Fibroblast of lung (primary cell): ENCODE measurements around the gene GGA3. TPM values are rescaled to one million over a fixed set of nuclear protein-coding genes. Genes with fewer than 3 reads are reported as not detected.

Experiments used
- DNase-seq, 2 donors: peaks; one replicate each; pipeline versions ENCODE4 v3.0.0 to v3.0.0-alpha.2; 2010; ENCODE audit warnings: low read depth in 2 of 2
- H2AFZ ChIP-seq: 2 replicates; pipeline ENCODE4 v1.5.1; 2012; ENCODE audit warnings: low read length, control low read depth, inconsistent platforms
- H3K27ac ChIP-seq: 2 replicates; pipeline ENCODE4 v1.5.1; 2011; ENCODE audit warnings: low read length, control low read depth; ENCODE audit not compliant: insufficient read depth
- H3K27me3 ChIP-seq: 2 replicates; pipeline ENCODE4 v1.5.1; 2011; ENCODE audit warnings: mild to moderate bottlenecking, low read length; ENCODE audit not compliant: control insufficient read depth, insufficient read depth
- H3K36me3 ChIP-seq: 2 replicates; pipeline ENCODE4 v1.5.1; 2011; ENCODE audit warnings: low read length; ENCODE audit not compliant: control insufficient read depth, insufficient read depth
- H3K4me1 ChIP-seq: 2 replicates; pipeline ENCODE4 v1.5.1; 2011; ENCODE audit warnings: low read length; ENCODE audit not compliant: control insufficient read depth, insufficient read depth; ENCODE audit errors: extremely low read depth
- H3K4me2 ChIP-seq: 2 replicates; pipeline ENCODE4 v1.5.1; 2011; ENCODE audit warnings: low read length, control low read depth; ENCODE audit not compliant: insufficient read depth; ENCODE audit errors: extremely low read depth
- H3K4me3 ChIP-seq, 4 experiments: fragments of 200-600 bp in 1 of 4; sonication (generic) in 1 of 4; replicated peaks in 1 of 4; 2 replicates each; pipeline ENCODE4 v1.5.1; 2011 to 2016; ENCODE audit warnings: low read length in 4 of 4, low read depth in 3 of 4, mild to moderate bottlenecking in 3 of 4, control low read depth in 2 of 4, inconsistent platforms in 1 of 4, mixed read lengths in 1 of 4; ENCODE audit not compliant: insufficient read depth in 1 of 4; ENCODE audit errors: control extremely low read depth in 1 of 4
- H3K79me2 ChIP-seq: 2 replicates; pipeline ENCODE4 v1.5.1; 2012; ENCODE audit warnings: mild to moderate bottlenecking, low read length, inconsistent platforms; ENCODE audit not compliant: control insufficient read depth, insufficient read depth
- H3K9ac ChIP-seq: 2 replicates; pipeline ENCODE4 v1.5.1; 2011; ENCODE audit warnings: mild to moderate bottlenecking, low read length, control low read depth; ENCODE audit not compliant: insufficient read depth
- H3K9me3 ChIP-seq: 2 replicates; pipeline ENCODE4 v1.5.1; 2012; ENCODE audit warnings: low read depth, low read length; ENCODE audit not compliant: control insufficient read depth, insufficient read depth
- H4K20me1 ChIP-seq: 2 replicates; pipeline ENCODE4 v1.5.1; 2011; ENCODE audit warnings: low read length; ENCODE audit not compliant: control insufficient read depth, insufficient read depth; ENCODE audit errors: extremely low read depth
- CTCF ChIP-seq, 2 donors: IDR thresholded peaks in 1 of 2; conservative IDR thresholded peaks in 1 of 2; 1 replicate in 1 of 2; 2 replicates in 1 of 2; pipeline ENCODE4 v1.5.1; 2011 to 2012; ENCODE audit warnings: low read length in 2 of 2, control low read depth in 1 of 2, inconsistent platforms in 1 of 2, low read depth in 1 of 2, mild to moderate bottlenecking in 1 of 2
- EZH2 ChIP-seq: IDR thresholded peaks from 2 replicates; pipeline ENCODE4 v1.5.1; 2012; ENCODE audit warnings: low read length, control low read depth, mild to moderate bottlenecking; ENCODE audit errors: missing control alignments
- polyA plus RNA-seq, 2 donors: library from polyadenylated mRNA; depleted of rRNA in 1 of 2; stranded (reverse) in 1 of 2; unstranded in 1 of 2; fragments of >200 nt; gene quantifications; 2 replicates each; pipeline ENCODE4 v1.2.1, GENCODE V29; 2011 to 2012; ENCODE audit warnings: missing spikeins in 1 of 2
- total RNA-seq: library from RNA; depleted of rRNA; stranded (reverse); fragments of >200 nt; gene quantifications from 2 replicates; pipeline ENCODE4 v1.2.1, GENCODE V29; 2014

Gene GGA3
- total and polyA plus RNA-seq, 2 donors (not counting 1 experiment from before 2014, with no cell fraction given), result 13.0 to 14.4 TPM

- Histone ChIP-seq H3K27me3 (no peaks in the 10 kb centered on the region), H3K9ac (no peak overlapping the region), H4K20me1 (no peaks in the 10 kb centered on the region), H3K27ac (peak overlapping the region; percentile 34), H3K79me2 (no peaks in the 10 kb centered on the region), H3K36me3 (peaks cover 4% of the 10 kb centered on the region), H3K4me2 (no peak overlapping the region), H2AFZ (no peak overlapping the region), H3K4me1 (peaks cover 7% of the 10 kb centered on the region), H3K4me3 (no peak overlapping the region), H3K9me3 (no peaks in the 10 kb centered on the region)
- peak; percentile 48 to 79 for DNase-seq
- TF ChIP-seq EZH2 (no peak), CTCF (conservative IDR thresholded peaks at IDR 0.05 in 1 of 2, IDR thresholded peaks at IDR 0.05 in 1 of 2; ENCODE audit: low read depth in 1 of 2, low read length in 2 of 2) (no peak)
Measured at GRCh38 chr17:75277664-75278071, 16.3 kb upstream of the GGA3 start.

- no peaks in the 10 kb centered on the region for H3K9me3 ChIP-seq
- peaks cover 3% of the 10 kb centered on the region for H3K36me3 ChIP-seq
- peak; percentile 67 to 88 for DNase-seq
- no peaks in the 10 kb centered on the region for H3K27me3 ChIP-seq
- H3K9ac ChIP-seq, result no peak overlapping the region
- H3K4me2 ChIP-seq, result no peak overlapping the region
- no peaks in the 10 kb centered on the region for H4K20me1 ChIP-seq
- no peak overlapping the region for H3K4me3 ChIP-seq
- H3K27ac ChIP-seq, result no peak overlapping the region
- TF ChIP-seq CTCF (conservative IDR thresholded peaks at IDR 0.05 in 1 of 2, IDR thresholded peaks at IDR 0.05 in 1 of 2; ENCODE audit: low read depth in 1 of 2, low read length in 2 of 2) (no peak), EZH2 (no peak)
- H2AFZ ChIP-seq, result no peak overlapping the region
- peaks cover 15% of the 10 kb centered on the region for H3K4me1 ChIP-seq
- no peaks in the 10 kb centered on the region for H3K79me2 ChIP-seq
Measured at GRCh38 chr17:75273977-75274708, 12.7 kb upstream of the GGA3 start.

- Histone ChIP-seq H3K27ac (no peak overlapping the region), H3K36me3 (peaks cover 3% of the 10 kb centered on the region), H3K4me2 (no peak overlapping the region), H3K9me3 (no peaks in the 10 kb centered on the region), H4K20me1 (no peaks in the 10 kb centered on the region), H2AFZ (no peak overlapping the region), H3K4me1 (peaks cover 15% of the 10 kb centered on the region), H3K27me3 (no peaks in the 10 kb centered on the region), H3K79me2 (no peaks in the 10 kb centered on the region), H3K9ac (no peak overlapping the region), H3K4me3 (no peak overlapping the region)
- DNase-seq, result no peak
- TF ChIP-seq CTCF (conservative IDR thresholded peaks at IDR 0.05 in 1 of 2, IDR thresholded peaks at IDR 0.05 in 1 of 2; ENCODE audit: low read depth in 1 of 2, low read length in 2 of 2) (no peak), EZH2 (no peak)
Measured at GRCh38 chr17:75272848-75273184, 11.4 kb upstream of the GGA3 start.
